ENCODE data around the gene NFATC1. TPM values are rescaled to one million over a fixed set of nuclear protein-coding genes. Genes with fewer than 3 reads are reported as not detected.

NFATC1 gene
- polyA plus RNA-seq, 1 experiment, result 0.73 TPM

DNA sequence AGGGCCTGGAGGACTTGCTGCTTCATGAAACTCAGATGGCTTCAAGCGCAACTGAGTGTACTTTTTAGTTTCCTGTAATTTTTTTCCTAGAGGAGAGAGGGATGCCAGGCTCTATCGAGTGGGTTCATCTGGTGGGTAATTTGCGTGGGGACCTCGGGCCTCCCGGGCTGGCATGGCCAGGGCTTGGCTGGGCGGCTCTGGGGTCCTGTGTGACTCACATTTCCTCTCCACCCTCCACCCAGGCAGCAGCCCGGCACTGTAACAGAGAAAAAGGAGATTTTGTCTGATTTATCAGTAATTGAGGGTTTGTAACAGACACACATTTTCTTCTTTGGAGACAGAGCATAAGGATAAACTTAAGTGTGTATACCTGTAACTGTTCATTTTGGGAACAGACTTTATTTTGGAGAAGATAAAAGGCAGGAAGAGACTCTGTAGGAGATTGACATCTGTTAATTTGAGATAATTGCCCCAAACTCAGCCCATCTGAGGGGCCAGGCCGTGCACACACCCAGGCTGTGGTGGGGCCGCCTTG is 64.3 kb downstream of the NFATC1 start:
- peaks cover 13% of the 10 kb centered on the region; the same call in 1 of the 2 replicates for H3K9me3 ChIP-seq (ENCODE audit: control insufficient read depth, insufficient read depth, low read length)
- H3K27ac ChIP-seq (ENCODE audit: low read depth, low read length), result no peak overlapping the region
- ChIA-PET POLR2A (no interaction called here), CTCF (no interaction called here)
- no peak for DNase-seq (ENCODE audit: low read depth, low spot score)
- H3K4me3 ChIP-seq (ENCODE audit: low read depth, low read length), result no peak overlapping the region
- no peaks in the 10 kb centered on the region for H3K27me3 ChIP-seq (ENCODE audit: control insufficient read depth, insufficient read depth, low read length)
- TF ChIP-seq CTCF (IDR thresholded peaks at IDR 0.05; ENCODE audit: low read depth, low read length), result no peak

- ChIA-PET CTCF (no interaction called here), POLR2A (no interaction called here)
- Histone ChIP-seq H3K4me3 (ENCODE audit: low read depth, low read length) (no peak overlapping the region), H3K9me3 (ENCODE audit: control insufficient read depth, insufficient read depth, low read length) (peaks cover 10% of the 10 kb centered on the region; the same call in 1 of the 2 replicates), H3K27me3 (ENCODE audit: control insufficient read depth, insufficient read depth, low read length) (no peaks in the 10 kb centered on the region), H3K27ac (ENCODE audit: low read depth, low read length) (no peak overlapping the region)
- TF ChIP-seq CTCF (IDR thresholded peaks at IDR 0.05; ENCODE audit: low read depth, low read length), result no peak
- no peak for DNase-seq (ENCODE audit: low read depth, low spot score)
Observed at GRCh38 chr18:79460481-79461300, 65.0 kb downstream of the NFATC1 start.

GRCh38 chr18:79461627-79462026 is 65.9 kb downstream of the NFATC1 start:
- no peak for DNase-seq (ENCODE audit: low read depth, low spot score)
- Histone ChIP-seq H3K27ac (ENCODE audit: low read depth, low read length) (no peak overlapping the region), H3K4me3 (ENCODE audit: low read depth, low read length) (no peak overlapping the region), H3K27me3 (ENCODE audit: control insufficient read depth, insufficient read depth, low read length) (no peaks in the 10 kb centered on the region), H3K9me3 (ENCODE audit: control insufficient read depth, insufficient read depth, low read length) (peaks cover 3% of the 10 kb centered on the region; the same call in 1 of the 2 replicates)
- ChIA-PET CTCF (no interaction called here), POLR2A (no interaction called here)
- no peak for TF ChIP-seq CTCF (IDR thresholded peaks at IDR 0.05; ENCODE audit: low read depth, low read length)

DNA sequence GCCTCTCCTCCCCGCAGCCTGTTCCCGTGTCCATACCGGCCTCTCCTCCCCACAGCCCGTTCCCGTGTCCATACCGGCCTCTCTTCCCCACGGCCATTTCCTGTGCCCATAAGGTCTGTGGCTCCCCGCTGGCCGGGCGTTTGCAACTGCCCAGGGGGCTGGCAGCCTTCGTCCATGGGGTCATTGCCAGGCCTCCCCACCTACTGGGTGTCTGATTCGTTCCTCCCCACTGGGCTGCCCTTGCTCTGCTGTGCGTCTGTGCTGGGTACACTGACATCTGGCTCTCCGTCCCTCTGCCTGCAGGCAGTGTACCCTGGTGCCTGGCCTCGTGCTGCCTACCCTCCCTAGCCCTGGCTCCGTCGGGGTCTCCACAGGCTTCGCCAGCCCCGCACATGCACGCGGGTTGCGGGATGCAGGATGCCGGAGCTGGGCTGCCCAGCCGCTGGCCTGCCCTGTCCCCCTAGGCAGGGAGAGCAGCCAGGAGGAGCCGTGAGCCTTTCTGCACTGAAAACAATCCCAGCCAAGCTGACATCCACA is 67.8 kb downstream of the NFATC1 start:
- TF ChIP-seq CTCF (IDR thresholded peaks at IDR 0.05; ENCODE audit: low read depth, low read length), result no peak
- Histone ChIP-seq H3K9me3 (ENCODE audit: control insufficient read depth, insufficient read depth, low read length) (no peaks in the 10 kb centered on the region; the same call in 1 of the 2 replicates), H3K27me3 (ENCODE audit: control insufficient read depth, insufficient read depth, low read length) (no peaks in the 10 kb centered on the region), H3K4me3 (ENCODE audit: low read depth, low read length) (no peak overlapping the region), H3K27ac (ENCODE audit: low read depth, low read length) (no peak overlapping the region)
- DNase-seq (ENCODE audit: low read depth, low spot score), result no peak
- POLR2A ChIA-PET, result no interaction called here
- CTCF ChIA-PET, result no interaction called here

DNA sequence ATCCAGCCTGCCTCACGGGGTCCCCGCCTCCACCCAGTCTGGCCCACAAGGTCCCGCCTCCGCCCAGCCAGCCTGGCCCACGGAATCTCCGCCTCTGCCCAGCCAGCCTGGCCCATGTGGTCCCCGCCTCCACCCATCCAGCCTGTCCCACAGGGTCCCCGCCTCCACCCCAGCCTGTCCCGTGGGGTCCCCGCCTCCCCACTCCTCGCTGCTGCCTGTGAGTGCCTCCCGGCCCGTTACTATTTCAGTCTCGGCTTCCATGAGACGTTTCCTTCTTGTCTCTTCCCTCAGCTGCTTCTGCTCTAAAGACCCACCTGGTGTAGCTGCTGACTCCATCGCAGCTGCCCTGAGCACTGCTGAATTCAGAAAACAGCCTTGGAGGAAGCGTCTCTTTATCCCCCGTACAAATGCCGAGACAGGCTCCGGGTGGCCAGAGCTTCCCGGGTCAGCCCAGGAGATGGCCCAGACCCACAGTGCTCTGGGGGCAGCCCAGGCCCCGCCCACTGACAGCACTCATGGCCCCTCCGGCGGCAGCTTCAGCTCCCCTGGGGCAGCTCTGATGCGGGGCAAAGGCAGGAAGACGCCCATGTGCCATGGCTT is 69.8 kb downstream of the NFATC1 start:
- no peak for DNase-seq (ENCODE audit: low read depth, low spot score)
- peaks cover 7% of the 10 kb centered on the region; the same call in 1 of the 2 replicates for H3K9me3 ChIP-seq (ENCODE audit: control insufficient read depth, insufficient read depth, low read length)
- POLR2A ChIA-PET, result no interaction called here
- no peak overlapping the region for H3K27ac ChIP-seq (ENCODE audit: low read depth, low read length)
- no peak overlapping the region for H3K4me3 ChIP-seq (ENCODE audit: low read depth, low read length)
- no peaks in the 10 kb centered on the region for H3K27me3 ChIP-seq (ENCODE audit: control insufficient read depth, insufficient read depth, low read length)
- TF ChIP-seq CTCF (IDR thresholded peaks at IDR 0.05; ENCODE audit: low read depth, low read length), result no peak
- CTCF ChIA-PET, result interaction anchor here (1.1 kb wide), 1 partner anchor 87 kb away, joined by 4 read pairs; no protein-coding TSS in a partner anchor
